ENCODE results near the gene POU2F1. TPM values are rescaled to one million over a fixed set of nuclear protein-coding genes. Genes with fewer than 3 reads are reported as not detected.

Gene POU2F1
- polyA plus RNA-seq, 1 donor from 2014 or later, result 10.9 TPM

DNA sequence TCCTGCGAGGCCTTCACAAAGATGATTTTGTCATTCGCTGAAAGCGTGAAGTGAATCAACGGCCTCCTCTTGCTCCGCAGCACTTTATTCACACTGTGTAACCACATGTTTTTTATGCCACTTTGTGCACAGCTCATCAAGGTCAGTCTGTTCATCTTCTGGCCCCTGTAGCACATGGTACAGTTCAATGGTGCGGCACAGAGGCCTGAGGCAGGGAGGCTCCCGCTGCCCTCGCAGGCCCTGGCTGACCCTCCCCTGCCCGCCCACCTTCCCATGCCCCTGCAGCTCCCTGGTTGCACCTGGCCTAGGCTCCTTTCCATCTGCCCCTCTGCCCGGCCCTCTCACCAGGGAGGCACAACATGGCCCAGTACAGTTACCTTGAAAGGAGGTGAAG, 210.2 kb downstream of the POU2F1 start:
- H3K4me3 ChIP-seq (ENCODE audit: low read length), result peak overlapping the region; percentile 29
- H3F3A ChIP-seq (ENCODE audit: insufficient read depth, low read length, poor library complexity, severe bottlenecking), result no peaks in the 10 kb centered on the region
- peak overlapping the region; percentile 43 for H3K27ac ChIP-seq (ENCODE audit: low read length)
- H3K9ac ChIP-seq (ENCODE audit: low read length), result peak overlapping the region; percentile 25
- H3K27me3 ChIP-seq (ENCODE audit: insufficient read depth, low read depth, low read length), result no peaks in the 10 kb centered on the region
- H4K20me1 ChIP-seq (ENCODE audit: insufficient read depth), result no peaks in the 10 kb centered on the region
- H3K9me2 ChIP-seq (ENCODE audit: insufficient read depth, low read length), result no peaks in the 10 kb centered on the region
- peaks cover 4% of the 10 kb centered on the region for H3K9me3 ChIP-seq (ENCODE audit: low read length)
- no peaks in the 10 kb centered on the region for H3K79me2 ChIP-seq (replicated peaks; ENCODE audit: insufficient read depth, low read length)
- peak overlapping the region; percentile 12 for H3K4me2 ChIP-seq (ENCODE audit: low read length)
- no peaks in the 10 kb centered on the region for H3K36me3 ChIP-seq (ENCODE audit: insufficient read depth, low read length)
- H2AFZ ChIP-seq (ENCODE audit: low read depth, low read length), result no peak overlapping the region
- TF ChIP-seq RAD21 (conservative IDR thresholded peaks at IDR 0.05), result no peak
- TF ChIP-seq EP300 (conservative IDR thresholded peaks at IDR 0.05; ENCODE audit: poor library complexity, severe bottlenecking), result no peak
- TF ChIP-seq EZH2 (IDR thresholded peaks at IDR 0.05; ENCODE audit: borderline replicate concordance, insufficient read depth, low read length, poor library complexity, severe bottlenecking), result no peak
- no peak for TF ChIP-seq POLR2AphosphoS5 (IDR thresholded peaks at IDR 0.05)
- TF ChIP-seq MXI1 (conservative IDR thresholded peaks at IDR 0.05; ENCODE audit: poor library complexity, severe bottlenecking), result no peak
- TF ChIP-seq SMC3 (conservative IDR thresholded peaks at IDR 0.05; ENCODE audit: poor library complexity), result no peak
- TF ChIP-seq, protein P1, sequence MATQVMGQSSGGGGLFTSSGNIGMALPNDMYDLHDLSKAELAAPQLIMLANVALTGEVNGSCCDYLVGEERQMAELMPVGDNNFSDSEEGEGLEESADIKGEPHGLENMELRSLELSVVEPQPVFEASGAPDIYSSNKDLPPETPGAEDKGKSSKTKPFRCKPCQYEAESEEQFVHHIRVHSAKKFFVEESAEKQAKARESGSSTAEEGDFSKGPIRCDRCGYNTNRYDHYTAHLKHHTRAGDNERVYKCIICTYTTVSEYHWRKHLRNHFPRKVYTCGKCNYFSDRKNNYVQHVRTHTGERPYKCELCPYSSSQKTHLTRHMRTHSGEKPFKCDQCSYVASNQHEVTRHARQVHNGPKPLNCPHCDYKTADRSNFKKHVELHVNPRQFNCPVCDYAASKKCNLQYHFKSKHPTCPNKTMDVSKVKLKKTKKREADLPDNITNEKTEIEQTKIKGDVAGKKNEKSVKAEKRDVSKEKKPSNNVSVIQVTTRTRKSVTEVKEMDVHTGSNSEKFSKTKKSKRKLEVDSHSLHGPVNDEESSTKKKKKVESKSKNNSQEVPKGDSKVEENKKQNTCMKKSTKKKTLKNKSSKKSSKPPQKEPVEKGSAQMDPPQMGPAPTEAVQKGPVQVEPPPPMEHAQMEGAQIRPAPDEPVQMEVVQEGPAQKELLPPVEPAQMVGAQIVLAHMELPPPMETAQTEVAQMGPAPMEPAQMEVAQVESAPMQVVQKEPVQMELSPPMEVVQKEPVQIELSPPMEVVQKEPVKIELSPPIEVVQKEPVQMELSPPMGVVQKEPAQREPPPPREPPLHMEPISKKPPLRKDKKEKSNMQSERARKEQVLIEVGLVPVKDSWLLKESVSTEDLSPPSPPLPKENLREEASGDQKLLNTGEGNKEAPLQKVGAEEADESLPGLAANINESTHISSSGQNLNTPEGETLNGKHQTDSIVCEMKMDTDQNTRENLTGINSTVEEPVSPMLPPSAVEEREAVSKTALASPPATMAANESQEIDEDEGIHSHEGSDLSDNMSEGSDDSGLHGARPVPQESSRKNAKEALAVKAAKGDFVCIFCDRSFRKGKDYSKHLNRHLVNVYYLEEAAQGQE (IDR thresholded peaks at IDR 0.05; ENCODE audit: borderline replicate concordance), result no peak
- TF ChIP-seq, protein P2, sequence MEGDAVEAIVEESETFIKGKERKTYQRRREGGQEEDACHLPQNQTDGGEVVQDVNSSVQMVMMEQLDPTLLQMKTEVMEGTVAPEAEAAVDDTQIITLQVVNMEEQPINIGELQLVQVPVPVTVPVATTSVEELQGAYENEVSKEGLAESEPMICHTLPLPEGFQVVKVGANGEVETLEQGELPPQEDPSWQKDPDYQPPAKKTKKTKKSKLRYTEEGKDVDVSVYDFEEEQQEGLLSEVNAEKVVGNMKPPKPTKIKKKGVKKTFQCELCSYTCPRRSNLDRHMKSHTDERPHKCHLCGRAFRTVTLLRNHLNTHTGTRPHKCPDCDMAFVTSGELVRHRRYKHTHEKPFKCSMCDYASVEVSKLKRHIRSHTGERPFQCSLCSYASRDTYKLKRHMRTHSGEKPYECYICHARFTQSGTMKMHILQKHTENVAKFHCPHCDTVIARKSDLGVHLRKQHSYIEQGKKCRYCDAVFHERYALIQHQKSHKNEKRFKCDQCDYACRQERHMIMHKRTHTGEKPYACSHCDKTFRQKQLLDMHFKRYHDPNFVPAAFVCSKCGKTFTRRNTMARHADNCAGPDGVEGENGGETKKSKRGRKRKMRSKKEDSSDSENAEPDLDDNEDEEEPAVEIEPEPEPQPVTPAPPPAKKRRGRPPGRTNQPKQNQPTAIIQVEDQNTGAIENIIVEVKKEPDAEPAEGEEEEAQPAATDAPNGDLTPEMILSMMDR (IDR thresholded peaks at IDR 0.05; ENCODE audit: poor library complexity, severe bottlenecking), result no peak
- no peak for TF ChIP-seq TAF1 (IDR thresholded peaks at IDR 0.05; ENCODE audit: low read depth)

DNA sequence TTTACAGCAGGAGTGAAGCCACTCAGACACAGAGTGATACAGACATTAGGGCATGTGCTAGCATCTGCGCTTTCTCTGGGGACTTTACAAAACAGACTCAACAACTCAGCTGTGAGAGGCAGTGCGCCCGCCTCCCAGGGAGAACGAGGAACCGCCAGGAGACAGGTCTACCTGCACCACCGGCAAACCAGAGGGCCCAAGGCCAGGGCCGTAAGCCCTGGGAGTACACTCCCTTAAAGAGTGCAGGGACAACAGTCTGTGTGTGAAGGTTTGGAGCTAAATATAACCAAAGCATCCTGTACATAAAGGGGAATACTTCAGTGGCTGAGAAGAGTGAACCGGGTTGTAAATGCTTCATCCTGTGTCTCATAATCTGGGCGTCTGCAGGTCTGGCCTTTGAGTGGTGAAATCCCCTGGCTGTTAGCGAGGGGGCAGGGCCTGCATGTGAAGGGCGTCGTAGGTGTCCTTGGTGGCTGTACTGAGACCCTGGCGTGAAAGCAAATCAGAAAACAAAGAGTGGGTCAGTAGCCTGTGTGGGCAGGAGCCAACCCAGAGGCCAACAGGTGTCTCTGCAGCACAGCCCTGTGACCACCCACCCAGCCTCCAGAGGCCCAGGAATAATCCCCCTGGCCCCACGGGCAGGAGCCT, 210.7 kb downstream of the POU2F1 start:
- H3K9me2 ChIP-seq (ENCODE audit: insufficient read depth, low read length), result no peaks in the 10 kb centered on the region
- peaks cover 4% of the 10 kb centered on the region for H3K9me3 ChIP-seq (ENCODE audit: low read length)
- peak overlapping the region; percentile 25 for H3K9ac ChIP-seq (ENCODE audit: low read length)
- peak overlapping the region; percentile 43 for H3K27ac ChIP-seq (ENCODE audit: low read length)
- TF ChIP-seq, protein P2 (IDR thresholded peaks at IDR 0.05; ENCODE audit: poor library complexity, severe bottlenecking), result no peak
- TF ChIP-seq SMC3 (conservative IDR thresholded peaks at IDR 0.05; ENCODE audit: poor library complexity), result no peak
- TF ChIP-seq EP300 (conservative IDR thresholded peaks at IDR 0.05; ENCODE audit: poor library complexity, severe bottlenecking), result no peak
- TF ChIP-seq, protein P1 (IDR thresholded peaks at IDR 0.05; ENCODE audit: borderline replicate concordance), result no peak
- no peak for TF ChIP-seq EZH2 (IDR thresholded peaks at IDR 0.05; ENCODE audit: borderline replicate concordance, insufficient read depth, low read length, poor library complexity, severe bottlenecking)
- TF ChIP-seq TAF1 (IDR thresholded peaks at IDR 0.05; ENCODE audit: low read depth), result no peak
- no peak for TF ChIP-seq POLR2AphosphoS5 (IDR thresholded peaks at IDR 0.05)
- no peak for TF ChIP-seq RAD21 (conservative IDR thresholded peaks at IDR 0.05)
- TF ChIP-seq MXI1 (conservative IDR thresholded peaks at IDR 0.05; ENCODE audit: poor library complexity, severe bottlenecking), result no peak
- no peaks in the 10 kb centered on the region for H4K20me1 ChIP-seq (ENCODE audit: insufficient read depth)
- H3K79me2 ChIP-seq (replicated peaks; ENCODE audit: insufficient read depth, low read length), result no peaks in the 10 kb centered on the region
- no peaks in the 10 kb centered on the region for H3K36me3 ChIP-seq (ENCODE audit: insufficient read depth, low read length)
- H3K4me3 ChIP-seq (ENCODE audit: low read length), result no peak overlapping the region
- H3K27me3 ChIP-seq (ENCODE audit: insufficient read depth, low read depth, low read length), result no peaks in the 10 kb centered on the region
- H3F3A ChIP-seq (ENCODE audit: insufficient read depth, low read length, poor library complexity, severe bottlenecking), result no peaks in the 10 kb centered on the region
- no peak overlapping the region for H2AFZ ChIP-seq (ENCODE audit: low read depth, low read length)
- peak overlapping the region; percentile 12 for H3K4me2 ChIP-seq (ENCODE audit: low read length)
